ENCODE data around the gene MRPS9. TPM values are rescaled to one million over a fixed set of nuclear protein-coding genes. Genes with fewer than 3 reads are reported as not detected.

MRPS9 gene
- total and polyA plus RNA-seq, 3 donors from 2014 or later: 28.6 to 59.6 (median 30.5) TPM

DNA sequence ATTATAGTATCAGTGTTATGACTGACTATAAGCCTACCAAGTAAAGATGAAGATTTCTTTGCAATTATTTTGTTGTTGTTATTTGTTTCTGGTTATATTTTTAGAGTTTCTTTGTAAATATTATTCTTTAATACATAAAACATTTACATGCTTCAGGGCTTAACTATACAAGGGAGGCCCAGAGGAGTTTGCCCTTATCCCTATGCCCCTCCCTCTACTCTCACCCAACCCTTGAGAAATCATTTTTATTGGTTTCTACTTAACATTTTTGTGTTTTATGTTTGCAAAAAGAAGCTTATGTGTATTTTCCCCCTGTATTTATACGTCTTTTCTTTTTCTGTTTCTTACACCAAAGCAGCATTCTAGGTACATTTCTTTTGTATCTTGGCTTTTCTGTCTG is 30.5 kb downstream of the MRPS9 start:
- H3K4me1 ChIP-seq: no peaks in the 10 kb centered on the region
- intact Hi-C loops (cut with DNase I; ENCODE audit: low total_unique reads): no loop called here
- no peaks in the 10 kb centered on the region for H3K9me3 ChIP-seq
- TF ChIP-seq POLR2A (IDR thresholded peaks at IDR 0.05) (no peak), CTCF (IDR thresholded peaks at IDR 0.05) (no peak)
- 83 to 88% methylated on average over 1 of the region's 1 CpG for WGBS, 2 donors
- H3K27ac ChIP-seq: no peak overlapping the region
- DNase-seq: no peak
- H3K27me3 ChIP-seq: no peaks in the 10 kb centered on the region
- no peak overlapping the region for H3K4me3 ChIP-seq
- no peaks in the 10 kb centered on the region for H3K36me3 ChIP-seq (ENCODE audit: low read depth, missing control alignments)

DNA sequence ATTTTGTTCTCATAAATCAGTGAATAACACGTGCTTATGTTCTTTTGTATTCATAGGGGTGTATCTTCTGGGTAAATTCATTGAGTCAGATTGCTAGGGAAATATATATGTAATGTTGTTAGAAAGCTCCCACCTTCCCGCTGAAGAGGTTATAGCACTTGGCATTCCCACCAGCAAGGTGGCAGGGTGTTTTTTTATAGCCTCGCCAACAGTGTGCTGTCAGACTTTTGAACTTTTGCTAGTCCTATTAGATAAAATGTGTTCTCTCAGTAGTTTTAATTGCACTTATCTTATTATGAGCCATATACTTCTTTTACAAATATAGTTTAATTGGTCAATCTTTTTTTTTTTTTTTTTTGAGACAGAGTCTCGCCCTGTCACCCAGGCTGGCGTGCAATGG is 31.0 kb downstream of the MRPS9 start:
- intact Hi-C loops (cut with DNase I; ENCODE audit: low total_unique reads): no loop called here
- 97 to 98% methylated on average over 5 of the region's 5 CpGs for WGBS, 2 donors

DNA sequence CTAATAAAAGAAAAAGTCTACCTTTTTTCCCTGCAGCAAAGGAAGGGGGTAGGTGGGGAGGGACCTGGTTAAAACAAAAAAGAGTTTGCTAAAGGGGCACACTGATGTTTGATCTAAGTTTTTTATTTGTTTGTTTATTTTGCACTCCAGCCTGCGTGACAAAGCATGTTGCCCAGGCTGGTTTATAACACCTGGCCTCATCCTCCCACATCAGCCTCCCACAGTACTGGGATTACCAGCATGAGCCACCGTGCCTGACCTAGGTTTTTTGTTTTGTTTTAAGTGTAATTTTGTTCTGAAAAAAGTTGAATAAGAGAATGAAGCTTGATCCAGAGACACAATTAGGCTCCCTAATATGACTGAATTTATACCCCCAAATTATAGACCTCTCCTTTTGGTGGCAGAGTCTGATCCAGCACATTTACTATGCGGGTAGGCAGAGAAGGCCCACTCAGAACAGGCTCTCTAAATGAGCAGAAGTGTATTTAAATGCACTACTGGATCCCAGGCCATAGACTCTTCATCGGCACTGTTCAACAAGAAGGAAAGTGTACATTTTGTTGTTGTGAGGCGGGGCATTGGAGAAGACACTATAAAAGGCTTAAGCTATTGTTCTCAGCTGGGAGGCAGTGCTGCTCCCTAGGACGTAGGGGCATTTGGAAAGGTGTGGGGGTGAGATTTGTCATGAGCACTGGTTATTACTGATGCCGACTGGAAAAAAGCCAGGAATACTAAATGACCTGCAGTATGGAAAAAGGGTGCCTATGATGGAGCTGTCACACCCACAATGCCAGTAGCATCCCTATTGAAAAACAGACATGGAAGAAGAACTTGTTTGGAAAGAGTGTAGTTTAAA is 32.4 kb downstream of the MRPS9 start:
- no peaks in the 10 kb centered on the region for H3K9me3 ChIP-seq
- intact Hi-C loops (cut with DNase I; ENCODE audit: low total_unique reads): no loop called here
- no peak overlapping the region for H3K27ac ChIP-seq
- H3K36me3 ChIP-seq (ENCODE audit: low read depth, missing control alignments): no peaks in the 10 kb centered on the region
- no peaks in the 10 kb centered on the region for H3K4me1 ChIP-seq
- H3K4me3 ChIP-seq: no peak overlapping the region
- no peak for TF ChIP-seq POLR2A (IDR thresholded peaks at IDR 0.05)
- TF ChIP-seq CTCF (IDR thresholded peaks at IDR 0.05): no peak
- H3K27me3 ChIP-seq: no peaks in the 10 kb centered on the region
- WGBS, 2 donors: 88 to 92% methylated on average over 7 of the region's 7 CpGs
- no peak for DNase-seq

More for the DNA sequence above, 31.0 kb downstream of the MRPS9 start:
- Histone ChIP-seq H3K4me3 (no peak overlapping the region), H3K9me3 (no peaks in the 10 kb centered on the region), H3K27me3 (no peaks in the 10 kb centered on the region), H3K4me1 (no peaks in the 10 kb centered on the region), H3K36me3 (ENCODE audit: low read depth, missing control alignments) (no peaks in the 10 kb centered on the region), H3K27ac (no peak overlapping the region)
- TF ChIP-seq CTCF (IDR thresholded peaks at IDR 0.05): no peak
- no peak for TF ChIP-seq POLR2A (IDR thresholded peaks at IDR 0.05)
- no peak for DNase-seq

DNA sequence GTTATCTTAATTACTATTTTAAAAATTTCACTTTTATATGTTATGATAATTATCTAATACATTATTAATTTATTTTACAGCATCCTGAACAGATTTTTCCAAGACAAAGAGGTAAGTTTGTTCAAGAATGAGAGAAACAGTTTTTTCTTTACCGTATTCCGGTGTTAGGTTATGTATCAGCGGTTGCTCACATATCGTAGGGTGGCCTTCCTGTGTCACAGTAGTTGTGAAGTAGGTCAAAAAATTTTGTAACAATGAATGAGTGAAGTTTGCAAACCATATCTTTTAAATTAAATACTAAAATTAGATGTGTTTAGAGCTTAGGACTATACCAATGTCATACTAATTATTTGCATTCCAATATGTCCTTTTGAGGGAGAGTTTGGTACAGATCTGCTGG is 33.5 kb downstream of the MRPS9 start:
- intact Hi-C loops (cut with DNase I; ENCODE audit: low total_unique reads): no loop called here
- 97 to 98% methylated on average over 4 of the region's 4 CpGs for WGBS, 2 donors
- Histone ChIP-seq H3K9me3 (no peaks in the 10 kb centered on the region), H3K4me3 (no peak overlapping the region), H3K36me3 (ENCODE audit: low read depth, missing control alignments) (no peaks in the 10 kb centered on the region), H3K27ac (no peak overlapping the region), H3K27me3 (no peaks in the 10 kb centered on the region), H3K4me1 (no peaks in the 10 kb centered on the region)
- no peak for TF ChIP-seq CTCF (IDR thresholded peaks at IDR 0.05)
- no peak for TF ChIP-seq POLR2A (IDR thresholded peaks at IDR 0.05)
- no peak for DNase-seq

DNA sequence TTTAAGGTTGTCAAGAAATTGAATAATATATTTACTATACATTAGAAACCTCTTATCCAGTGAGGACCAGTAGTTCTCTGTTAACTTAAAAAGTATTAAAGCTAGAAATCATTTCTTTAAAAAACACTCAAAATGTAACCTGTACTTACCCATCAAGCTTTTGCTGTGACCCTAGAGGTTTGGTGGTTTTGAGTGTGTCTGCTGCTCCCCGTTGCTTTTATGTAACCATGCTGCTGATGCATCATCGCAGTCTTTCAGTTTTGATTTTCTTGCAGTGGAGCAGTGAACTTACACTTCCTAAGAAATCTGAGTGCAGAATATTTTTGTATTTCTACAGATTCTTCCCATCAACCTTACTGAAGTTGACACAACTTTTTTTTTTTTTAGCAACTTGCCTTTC is 34.2 kb downstream of the MRPS9 start:
- intact Hi-C loops (cut with DNase I; ENCODE audit: low total_unique reads): no loop called here
- H3K36me3 ChIP-seq (ENCODE audit: low read depth, missing control alignments): no peaks in the 10 kb centered on the region
- H3K4me1 ChIP-seq: no peaks in the 10 kb centered on the region
- no peaks in the 10 kb centered on the region for H3K9me3 ChIP-seq
- no peak overlapping the region for H3K27ac ChIP-seq
- DNase-seq: no peak
- H3K4me3 ChIP-seq: no peak overlapping the region
- H3K27me3 ChIP-seq: no peaks in the 10 kb centered on the region
- WGBS, 2 donors: 98% methylated on average over 2 of the region's 2 CpGs
- TF ChIP-seq POLR2A (IDR thresholded peaks at IDR 0.05) (no peak), CTCF (IDR thresholded peaks at IDR 0.05) (no peak)

Data from testis (tissue), 3 donors.